ENCODE data around the gene ATP9B.

Gene ATP9B

DNA sequence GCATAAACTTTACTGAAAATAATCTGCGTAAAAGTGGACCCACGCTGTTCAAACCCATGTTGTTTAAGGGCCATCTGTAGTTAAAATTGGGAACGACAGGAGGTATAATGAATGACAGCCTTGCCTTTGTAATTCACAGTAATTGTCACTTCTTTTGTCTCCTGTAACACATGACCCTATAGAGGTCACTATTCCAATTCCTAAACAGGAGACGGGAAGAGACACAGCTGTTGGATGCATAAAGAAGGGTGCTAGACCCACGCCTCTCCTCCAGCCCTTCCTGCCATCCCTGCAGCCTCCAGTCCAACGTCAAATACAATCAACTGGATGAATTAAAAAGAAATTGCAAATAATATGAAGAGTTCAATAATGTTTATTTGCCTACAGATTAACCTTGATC lies 263.5 kb downstream of the ATP9B start:
- DNase-seq (ENCODE audit: low spot score) (no peak), ATAC-seq (ENCODE audit: low read depth) (no peak)
- H3K36me3 ChIP-seq (ENCODE audit: low read depth): 0 out of 2 replicates have a peak, but pooled peaks cover 3% of the 10 kb centered on the region
- no peaks in the 10 kb centered on the region for H3K4me1 ChIP-seq (ENCODE audit: insufficient read depth, poor library complexity, severe bottlenecking)
- no peak overlapping the region for H3K4me3 ChIP-seq (ENCODE audit: severe bottlenecking)
- H3K27ac ChIP-seq (ENCODE audit: poor library complexity, severe bottlenecking): no peak overlapping the region
- no peaks in the 10 kb centered on the region for H3K9me3 ChIP-seq (ENCODE audit: severe bottlenecking)
- TF ChIP-seq, protein P1, sequence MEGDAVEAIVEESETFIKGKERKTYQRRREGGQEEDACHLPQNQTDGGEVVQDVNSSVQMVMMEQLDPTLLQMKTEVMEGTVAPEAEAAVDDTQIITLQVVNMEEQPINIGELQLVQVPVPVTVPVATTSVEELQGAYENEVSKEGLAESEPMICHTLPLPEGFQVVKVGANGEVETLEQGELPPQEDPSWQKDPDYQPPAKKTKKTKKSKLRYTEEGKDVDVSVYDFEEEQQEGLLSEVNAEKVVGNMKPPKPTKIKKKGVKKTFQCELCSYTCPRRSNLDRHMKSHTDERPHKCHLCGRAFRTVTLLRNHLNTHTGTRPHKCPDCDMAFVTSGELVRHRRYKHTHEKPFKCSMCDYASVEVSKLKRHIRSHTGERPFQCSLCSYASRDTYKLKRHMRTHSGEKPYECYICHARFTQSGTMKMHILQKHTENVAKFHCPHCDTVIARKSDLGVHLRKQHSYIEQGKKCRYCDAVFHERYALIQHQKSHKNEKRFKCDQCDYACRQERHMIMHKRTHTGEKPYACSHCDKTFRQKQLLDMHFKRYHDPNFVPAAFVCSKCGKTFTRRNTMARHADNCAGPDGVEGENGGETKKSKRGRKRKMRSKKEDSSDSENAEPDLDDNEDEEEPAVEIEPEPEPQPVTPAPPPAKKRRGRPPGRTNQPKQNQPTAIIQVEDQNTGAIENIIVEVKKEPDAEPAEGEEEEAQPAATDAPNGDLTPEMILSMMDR (IDR thresholded peaks at IDR 0.05; ENCODE audit: poor library complexity, severe bottlenecking): no peak
- H3K27me3 ChIP-seq (ENCODE audit: insufficient read depth, poor library complexity, severe bottlenecking): no peaks in the 10 kb centered on the region

GRCh38 chr18:79333046-79333445 lies 263.9 kb downstream of the ATP9B start:
- DNase-seq (ENCODE audit: low spot score): no peak
- Histone ChIP-seq H3K36me3 (ENCODE audit: low read depth) (0 out of 2 replicates have a peak, but pooled peaks cover 3% of the 10 kb centered on the region), H3K27me3 (ENCODE audit: insufficient read depth, poor library complexity, severe bottlenecking) (no peaks in the 10 kb centered on the region), H3K4me3 (ENCODE audit: severe bottlenecking) (no peak overlapping the region), H3K4me1 (ENCODE audit: insufficient read depth, poor library complexity, severe bottlenecking) (no peaks in the 10 kb centered on the region), H3K27ac (ENCODE audit: poor library complexity, severe bottlenecking) (no peak overlapping the region), H3K9me3 (ENCODE audit: severe bottlenecking) (no peaks in the 10 kb centered on the region)
- TF ChIP-seq, protein P1 (IDR thresholded peaks at IDR 0.05; ENCODE audit: poor library complexity, severe bottlenecking): no peak
- no peak for ATAC-seq (ENCODE audit: low read depth)

DNA sequence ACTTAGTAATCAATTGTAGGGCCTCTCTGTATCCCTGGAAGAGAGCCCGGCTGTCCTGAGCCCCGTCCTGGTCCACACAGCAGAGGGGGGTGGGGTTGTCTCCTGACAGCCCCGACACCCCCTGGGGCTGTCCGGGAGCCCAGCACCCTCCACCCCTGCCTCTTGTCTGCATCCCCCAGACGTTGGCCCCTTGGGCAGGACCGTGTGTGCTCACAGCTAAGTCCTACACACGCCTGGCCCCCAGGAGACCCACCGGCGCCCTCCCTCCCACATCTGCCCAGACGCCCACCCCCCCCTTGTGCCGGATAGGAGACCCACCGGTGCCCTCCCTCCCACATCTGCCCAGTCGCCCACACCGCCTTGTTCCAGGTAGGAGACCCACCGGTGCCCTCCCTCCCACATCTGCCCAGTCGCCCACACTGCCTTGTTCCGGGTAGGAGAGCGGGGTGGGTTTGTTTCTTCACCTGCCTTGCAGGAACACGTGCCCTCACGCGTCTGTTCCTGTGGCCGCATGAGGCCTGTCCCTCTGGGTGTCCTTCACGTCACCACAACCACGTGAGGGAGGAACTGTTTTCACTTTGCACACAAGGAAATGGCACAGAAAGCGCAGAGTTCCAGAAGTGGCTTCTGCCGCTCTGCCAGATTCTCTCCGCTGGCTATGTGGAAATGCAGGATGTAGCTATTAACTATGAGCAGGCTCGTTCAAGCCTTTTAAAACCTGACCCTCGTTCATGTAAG lies 265.5 kb downstream of the ATP9B start:
- H3K27ac ChIP-seq (ENCODE audit: poor library complexity, severe bottlenecking): no peak overlapping the region
- ATAC-seq (ENCODE audit: low read depth) (no peak), DNase-seq (ENCODE audit: low spot score) (no peak)
- H3K9me3 ChIP-seq (ENCODE audit: severe bottlenecking): no peaks in the 10 kb centered on the region
- TF ChIP-seq, protein P1 (IDR thresholded peaks at IDR 0.05; ENCODE audit: poor library complexity, severe bottlenecking): no peak
- H3K27me3 ChIP-seq (ENCODE audit: insufficient read depth, poor library complexity, severe bottlenecking): no peaks in the 10 kb centered on the region
- no peaks in the 10 kb centered on the region for H3K4me1 ChIP-seq (ENCODE audit: insufficient read depth, poor library complexity, severe bottlenecking)
- no peak overlapping the region for H3K4me3 ChIP-seq (ENCODE audit: severe bottlenecking)
- 0 out of 2 replicates have a peak, but pooled peaks cover 3% of the 10 kb centered on the region for H3K36me3 ChIP-seq (ENCODE audit: low read depth)

GRCh38 chr18:79335833-79336360 lies 266.7 kb downstream of the ATP9B start:
- Histone ChIP-seq H3K4me1 (ENCODE audit: insufficient read depth, poor library complexity, severe bottlenecking) (no peaks in the 10 kb centered on the region), H3K9me3 (ENCODE audit: severe bottlenecking) (no peaks in the 10 kb centered on the region), H3K4me3 (ENCODE audit: severe bottlenecking) (no peak overlapping the region), H3K27ac (ENCODE audit: poor library complexity, severe bottlenecking) (no peak overlapping the region), H3K36me3 (ENCODE audit: low read depth) (no peaks in the 10 kb centered on the region), H3K27me3 (ENCODE audit: insufficient read depth, poor library complexity, severe bottlenecking) (no peaks in the 10 kb centered on the region)
- ATAC-seq (ENCODE audit: low read depth) (no peak), DNase-seq (ENCODE audit: low spot score) (no peak)
- TF ChIP-seq, protein P1 (IDR thresholded peaks at IDR 0.05; ENCODE audit: poor library complexity, severe bottlenecking): no peak
